ENCODE data around the gene ITGAX.

The ITGAX gene

GRCh38 chr16:31423241-31423640 lies 68.3 kb downstream of the ITGAX start:
- no CpG with 5 or more reads among the region's 3 CpGs for WGBS (ENCODE audit: extremely low coverage, insufficient coverage, insufficient read length)
- H3K4ac ChIP-seq (ENCODE audit: low read depth, low read length): no peak overlapping the region
- H3K14ac ChIP-seq (ENCODE audit: low read length): no peak overlapping the region
- H2AK5ac ChIP-seq (ENCODE audit: low read length): no peak overlapping the region
- H3K36me3 ChIP-seq (ENCODE audit: control insufficient read depth in 1 of 2, insufficient read depth in 2 of 2, low read length in 2 of 2): no peaks in the 10 kb centered on the region
- DNase-seq: no peak
- no peak overlapping the region for H3K4me3 ChIP-seq (ENCODE audit: low read depth, low read length)
- no peak overlapping the region for H2BK12ac ChIP-seq (ENCODE audit: low read length)
- H3K4me2 ChIP-seq (ENCODE audit: low read length): no peak overlapping the region
- no peak overlapping the region for H4K8ac ChIP-seq (ENCODE audit: low read depth, low read length)
- H3K9ac ChIP-seq (ENCODE audit: low read length): no peak overlapping the region
- no peak overlapping the region for H2BK120ac ChIP-seq (ENCODE audit: insufficient read depth, low read length, poor library complexity)
- peaks cover 6% of the 10 kb centered on the region for H3K9me3 ChIP-seq (ENCODE audit: insufficient read depth, low read depth, low read length)
- H3K23ac ChIP-seq (ENCODE audit: low read length): no peak overlapping the region
- no peak overlapping the region for H4K91ac ChIP-seq (ENCODE audit: low read depth, low read length)
- no peaks in the 10 kb centered on the region for H3K27me3 ChIP-seq (ENCODE audit: insufficient read depth, low read length)
- no peak overlapping the region for H3K27ac ChIP-seq (ENCODE audit: low read depth, low read length)
- H2AFZ ChIP-seq (ENCODE audit: insufficient read depth, low read length, poor library complexity): no peak overlapping the region
- H2BK5ac ChIP-seq (ENCODE audit: low read depth, low read length, poor library complexity): no peak overlapping the region
- no peaks in the 10 kb centered on the region for H3K79me1 ChIP-seq (ENCODE audit: low read length)
- H4K12ac ChIP-seq (ENCODE audit: low read depth, low read length): no peak overlapping the region
- no peaks in the 10 kb centered on the region for H3K4me1 ChIP-seq (ENCODE audit: control insufficient read depth in 1 of 2, insufficient read depth in 2 of 2, low read length in 2 of 2)
- H3K18ac ChIP-seq (ENCODE audit: low read length): no peak overlapping the region
- no peaks in the 10 kb centered on the region for H3K79me2 ChIP-seq (ENCODE audit: control insufficient read depth, insufficient read depth, low read length, poor library complexity)

DNA sequence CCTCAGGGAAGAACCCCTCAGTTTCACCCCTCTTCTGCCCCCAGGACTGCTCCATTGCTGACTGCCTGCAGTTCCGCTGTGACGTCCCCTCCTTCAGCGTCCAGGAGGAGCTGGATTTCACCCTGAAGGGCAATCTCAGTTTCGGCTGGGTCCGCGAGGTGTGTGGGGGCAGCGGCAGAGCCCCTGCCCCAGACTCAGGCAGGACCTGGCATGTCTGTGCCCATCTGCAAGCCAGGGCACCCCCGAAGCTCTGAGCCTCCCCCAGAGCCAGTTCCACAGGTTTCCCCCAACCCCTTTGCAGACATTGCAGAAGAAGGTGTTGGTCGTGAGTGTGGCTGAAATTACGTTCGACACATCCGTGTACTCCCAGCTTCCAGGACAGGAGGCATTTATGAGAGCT lies 68.8 kb downstream of the ITGAX start:
- Histone ChIP-seq H2AFZ (ENCODE audit: insufficient read depth, low read length, poor library complexity) (no peak overlapping the region), H3K23ac (ENCODE audit: low read length) (no peak overlapping the region), H2AK5ac (ENCODE audit: low read length) (no peak overlapping the region), H3K4ac (ENCODE audit: low read depth, low read length) (no peak overlapping the region), H2BK12ac (ENCODE audit: low read length) (no peak overlapping the region), H3K4me1 (ENCODE audit: control insufficient read depth in 1 of 2, insufficient read depth in 2 of 2, low read length in 2 of 2) (no peaks in the 10 kb centered on the region), H3K4me2 (ENCODE audit: low read length) (no peak overlapping the region), H3K79me2 (ENCODE audit: control insufficient read depth, insufficient read depth, low read length, poor library complexity) (no peaks in the 10 kb centered on the region), H3K14ac (ENCODE audit: low read length) (no peak overlapping the region), H4K8ac (ENCODE audit: low read depth, low read length) (no peak overlapping the region), H3K4me3 (ENCODE audit: low read depth, low read length) (no peak overlapping the region), H2BK5ac (ENCODE audit: low read depth, low read length, poor library complexity) (no peak overlapping the region), H3K9me3 (ENCODE audit: insufficient read depth, low read depth, low read length) (peaks cover 6% of the 10 kb centered on the region), H3K27ac (ENCODE audit: low read depth, low read length) (no peak overlapping the region), H3K79me1 (ENCODE audit: low read length) (no peaks in the 10 kb centered on the region), H4K12ac (ENCODE audit: low read depth, low read length) (no peak overlapping the region), H3K36me3 (ENCODE audit: control insufficient read depth in 1 of 2, insufficient read depth in 2 of 2, low read length in 2 of 2) (no peaks in the 10 kb centered on the region), H3K18ac (ENCODE audit: low read length) (no peak overlapping the region), H4K91ac (ENCODE audit: low read depth, low read length) (no peak overlapping the region), H3K9ac (ENCODE audit: low read length) (no peak overlapping the region), H2BK120ac (ENCODE audit: insufficient read depth, low read length, poor library complexity) (no peak overlapping the region), H3K27me3 (ENCODE audit: insufficient read depth, low read length) (no peaks in the 10 kb centered on the region)
- no CpG with 5 or more reads among the region's 12 CpGs for WGBS (ENCODE audit: extremely low coverage, insufficient coverage, insufficient read length)
- no peak for DNase-seq

- H3K4me1 ChIP-seq (ENCODE audit: control insufficient read depth in 1 of 2, insufficient read depth in 2 of 2, low read length in 2 of 2): no peaks in the 10 kb centered on the region
- no peak overlapping the region for H3K27ac ChIP-seq (ENCODE audit: low read depth, low read length)
- peak; percentile 39 to 72 for DNase-seq
- no peak overlapping the region for H4K12ac ChIP-seq (ENCODE audit: low read depth, low read length)
- no peak overlapping the region for H3K4me3 ChIP-seq (ENCODE audit: low read depth, low read length)
- H2BK5ac ChIP-seq (ENCODE audit: low read depth, low read length, poor library complexity): no peak overlapping the region
- no peak overlapping the region for H2AK5ac ChIP-seq (ENCODE audit: low read length)
- no peaks in the 10 kb centered on the region for H3K36me3 ChIP-seq (ENCODE audit: control insufficient read depth in 1 of 2, insufficient read depth in 2 of 2, low read length in 2 of 2)
- no peak overlapping the region for H3K18ac ChIP-seq (ENCODE audit: low read length)
- H3K27me3 ChIP-seq (ENCODE audit: insufficient read depth, low read length): no peaks in the 10 kb centered on the region
- no peak overlapping the region for H3K14ac ChIP-seq (ENCODE audit: low read length)
- no peak overlapping the region for H2BK120ac ChIP-seq (ENCODE audit: insufficient read depth, low read length, poor library complexity)
- H3K23ac ChIP-seq (ENCODE audit: low read length): no peak overlapping the region
- no peak overlapping the region for H4K91ac ChIP-seq (ENCODE audit: low read depth, low read length)
- no peak overlapping the region for H2BK12ac ChIP-seq (ENCODE audit: low read length)
- H3K79me1 ChIP-seq (ENCODE audit: low read length): no peaks in the 10 kb centered on the region
- no peaks in the 10 kb centered on the region for H3K79me2 ChIP-seq (ENCODE audit: control insufficient read depth, insufficient read depth, low read length, poor library complexity)
- no peak overlapping the region for H4K8ac ChIP-seq (ENCODE audit: low read depth, low read length)
- no peak overlapping the region for H3K4ac ChIP-seq (ENCODE audit: low read depth, low read length)
- no CpG with 5 or more reads among the region's 83 CpGs for WGBS (ENCODE audit: extremely low coverage, insufficient coverage, insufficient read length)
- H2AFZ ChIP-seq (ENCODE audit: insufficient read depth, low read length, poor library complexity): no peak overlapping the region
- peaks cover 6% of the 10 kb centered on the region for H3K9me3 ChIP-seq (ENCODE audit: insufficient read depth, low read depth, low read length)
- H3K4me2 ChIP-seq (ENCODE audit: low read length): no peak overlapping the region
- H3K9ac ChIP-seq (ENCODE audit: low read length): no peak overlapping the region
Measured at GRCh38 chr16:31427441-31428278, 72.7 kb downstream of the ITGAX start.

DNA sequence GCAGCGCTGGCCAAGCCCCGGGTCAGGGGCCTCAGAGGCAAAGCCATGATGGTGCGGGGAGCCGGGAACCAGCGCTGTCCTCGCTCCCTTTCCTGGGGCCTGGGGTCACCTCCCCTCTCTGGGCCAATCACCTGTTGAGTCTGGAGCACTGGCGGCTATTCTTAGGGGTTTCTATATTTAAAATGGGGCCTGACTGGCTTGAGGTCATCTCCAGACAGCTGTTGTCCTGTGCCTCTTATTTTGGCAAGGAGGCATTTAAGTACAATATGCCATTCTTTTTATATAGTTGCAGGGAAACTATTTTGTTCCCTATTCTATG lies 73.3 kb downstream of the ITGAX start, which contains the start of gene COX6A2:
Gene COX6A2, minus strand, starts transcription at position 82 of the 319 bp plus-strand sequence. Its CDS starts 35 bp downstream, at position 47.
- Histone ChIP-seq H4K12ac (ENCODE audit: low read depth, low read length) (no peak within 1 kb of the TSS), H2AK5ac (ENCODE audit: low read length) (no peak within 1 kb of the TSS), H3K79me1 (ENCODE audit: low read length) (no peaks in the 10 kb centered on the region), H3K27me3 (ENCODE audit: insufficient read depth, low read length) (no peaks in the 10 kb centered on the region), H3K4me3 (ENCODE audit: low read depth, low read length) (no peak within 1 kb of the TSS), H2AFZ (ENCODE audit: insufficient read depth, low read length, poor library complexity) (no peak within 1 kb of the TSS), H3K9me3 (ENCODE audit: insufficient read depth, low read depth, low read length) (peaks cover 6% of the 10 kb centered on the region), H2BK12ac (ENCODE audit: low read length) (no peak within 1 kb of the TSS), H3K14ac (ENCODE audit: low read length) (no peak within 1 kb of the TSS), H4K8ac (ENCODE audit: low read depth, low read length) (no peak within 1 kb of the TSS), H4K91ac (ENCODE audit: low read depth, low read length) (no peak within 1 kb of the TSS), H3K27ac (ENCODE audit: low read depth, low read length) (no peak within 1 kb of the TSS), H3K9ac (ENCODE audit: low read length) (no peak within 1 kb of the TSS), H2BK120ac (ENCODE audit: insufficient read depth, low read length, poor library complexity) (no peak within 1 kb of the TSS), H3K36me3 (ENCODE audit: control insufficient read depth in 1 of 2, insufficient read depth in 2 of 2, low read length in 2 of 2) (no peaks in the 10 kb centered on the region), H3K79me2 (ENCODE audit: control insufficient read depth, insufficient read depth, low read length, poor library complexity) (no peaks in the 10 kb centered on the region), H3K4me1 (ENCODE audit: control insufficient read depth in 1 of 2, insufficient read depth in 2 of 2, low read length in 2 of 2) (no peaks in the 10 kb centered on the region), H3K18ac (ENCODE audit: low read length) (no peak within 1 kb of the TSS), H3K4me2 (ENCODE audit: low read length) (no peak within 1 kb of the TSS), H3K23ac (ENCODE audit: low read length) (no peak within 1 kb of the TSS), H3K4ac (ENCODE audit: low read depth, low read length) (no peak within 1 kb of the TSS), H2BK5ac (ENCODE audit: low read depth, low read length, poor library complexity) (no peak within 1 kb of the TSS)
- DNase-seq: no peak
- WGBS (ENCODE audit: extremely low coverage, insufficient coverage, insufficient read length): no CpG with 5 or more reads among the region's 7 CpGs

All from trophoblast cell (in vitro differentiated cells and primary cell).